ENCODE data around the gene SLC44A2.
"Not testable (repeated sequence)": the region's sequence is repeated elsewhere in the genome, so short reads cannot be mapped to it uniquely, and the experiment has no call there.

DNA sequence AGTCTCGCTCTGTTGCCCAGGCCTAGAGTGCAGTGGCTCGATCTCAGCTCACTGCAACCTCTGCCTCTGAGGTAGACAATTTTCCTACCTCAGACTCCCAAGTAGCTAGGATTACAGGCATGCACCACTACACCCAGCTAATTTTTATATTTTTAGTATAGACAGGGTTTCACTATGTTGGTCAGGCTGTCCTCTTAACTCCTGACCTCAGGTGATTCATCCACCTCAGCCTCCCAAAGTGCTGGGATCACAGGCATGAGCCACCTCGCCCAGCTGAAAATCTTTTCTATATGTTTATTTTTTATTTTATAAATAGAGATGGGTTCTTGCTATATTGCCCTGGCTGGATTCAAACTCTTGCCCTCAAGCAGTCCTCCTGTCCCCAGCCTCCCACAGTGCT lies 46.6 kb downstream of the SLC44A2 start:
- not testable (repeated sequence) for TF ChIP-seq CTCF (IDR thresholded peaks at IDR 0.05; ENCODE audit: control extremely low read depth in 1 of 3, insufficient read depth in 1 of 3, low read depth in 1 of 3, low read length in 3 of 3); SRF (IDR thresholded peaks at IDR 0.05; ENCODE audit: low read depth, low read length); MAX (IDR thresholded peaks at IDR 0.05); USF2 (IDR thresholded peaks at IDR 0.05; ENCODE audit: low read length); SP2 (IDR thresholded peaks at IDR 0.05; ENCODE audit: low read length); MAFK (IDR thresholded peaks at IDR 0.05; ENCODE audit: low read depth, low read length)

All from H1 (cell line).